Left kidney (tissue), 2 donors: ENCODE results near the gene NGEF. TPM values are rescaled to one million over a fixed set of nuclear protein-coding genes. Genes with fewer than 3 reads are reported as not detected.
"Not testable (repeated sequence)": the region's sequence is repeated elsewhere in the genome, so short reads cannot be mapped to it uniquely, and the experiment has no call there.

Source experiments
- DNase-seq: peaks from one replicate; pipeline ENCODE4 v3.0.0-alpha.2; 2013
- polyA plus RNA-seq: library from polyadenylated mRNA; unstranded; fragments of 120-200 nt; gene quantifications from one replicate; pipeline ENCODE4 v1.2.1, GENCODE V29; 2013; ENCODE audit not compliant: insufficient read length

The NGEF gene
- polyA plus RNA-seq, 1 donor, result 1.7 TPM

GRCh38 chr2:233023007-233023760 lies 10.1 kb upstream of the NGEF start:
- no peak for DNase-seq

GRCh38 chr2:233022561-233022960 lies 9.5 kb upstream of the NGEF start:
- no peak for DNase-seq

- DNase-seq, result no peak
Observed at GRCh38 chr2:233021771-233022170, 8.7 kb upstream of the NGEF start.

- no peak for DNase-seq
Observed at GRCh38 chr2:233020454-233020853, 7.4 kb upstream of the NGEF start.

- not testable (repeated sequence) for DNase-seq
Observed at GRCh38 chr2:233019610-233020009, 6.6 kb upstream of the NGEF start.

GRCh38 chr2:233017947-233018346 lies 4.9 kb upstream of the NGEF start:
- DNase-seq, result no peak

- no peak for DNase-seq
Observed at GRCh38 chr2:233015019-233015645, 2.1 kb upstream of the NGEF start.

GRCh38 chr2:233013650-233014049 lies 594 bp upstream of the NGEF start:
- DNase-seq, result no peak

- no peak for DNase-seq
Observed at GRCh38 chr2:233012301-233012971, 620 bp downstream of the NGEF start.

- no peak for DNase-seq
Observed at GRCh38 chr2:233011702-233012131, 1.3 kb downstream of the NGEF start.

- DNase-seq, result no peak
Observed at GRCh38 chr2:233011268-233011650, 1.8 kb downstream of the NGEF start.

GRCh38 chr2:233010569-233011267 lies 2.3 kb downstream of the NGEF start:
- DNase-seq, result no peak

- DNase-seq, result no peak
Observed at GRCh38 chr2:233009661-233010060, 3.4 kb downstream of the NGEF start.

GRCh38 chr2:233007739-233008138 lies 5.3 kb downstream of the NGEF start:
- no peak for DNase-seq

GRCh38 chr2:233007270-233007669 lies 5.8 kb downstream of the NGEF start:
- DNase-seq, result no peak

GRCh38 chr2:233006648-233007047 lies 6.4 kb downstream of the NGEF start:
- DNase-seq, result no peak

- DNase-seq, result no peak
Observed at GRCh38 chr2:233005096-233005495, 8.0 kb downstream of the NGEF start.

GRCh38 chr2:233003658-233004555 lies 9.1 kb downstream of the NGEF start:
- DNase-seq, result no peak

- no peak for DNase-seq
Observed at GRCh38 chr2:233002829-233003657, 10.0 kb downstream of the NGEF start.

- no peak for DNase-seq
Observed at GRCh38 chr2:233000886-233001750, 11.9 kb downstream of the NGEF start.
